OCI-LY7 (cell line): ENCODE measurements around the gene TRAF3.

Experiments used
- CTCF ChIP-seq: fragments of 200-600 bp; sonication (generic); conservative IDR thresholded peaks from 2 replicates; pipeline ENCODE4 v1.5.1; 2014; ENCODE audit warnings: mild to moderate bottlenecking, antibody characterized with exemption, low read length, moderate library complexity, mixed read lengths
- EZH2phosphoT487 ChIP-seq: fragments of 200-600 bp; sonication (generic); IDR thresholded peaks from 2 replicates; pipeline ENCODE4 v1.6.1; 2018; ENCODE audit warnings: low read depth, borderline replicate concordance, mild to moderate bottlenecking, mixed run types, antibody characterized with exemption, low read length, moderate library complexity, mixed read lengths

- TF ChIP-seq CTCF (no peak), EZH2phosphoT487 (no peak)
Observed at GRCh38 chr14:102779574-102780315, 2.5 kb downstream of the TRAF3 start.
